Sigmoid colon (tissue), 4 donors: ENCODE data around the gene MARF1.

Source experiments
- POLR2A ChIP-seq, 2 donors: fragments of 450-650 bp; IDR thresholded peaks; one replicate each; pipeline ENCODE4 v1.6.1; 2016; ENCODE audit warnings: antibody characterized with exemption in 2 of 2, mild to moderate bottlenecking in 2 of 2, moderate library complexity in 2 of 2
- POLR2AphosphoS5 ChIP-seq, 4 donors: sonication (generic); formaldehyde crosslinking; IDR thresholded peaks; one replicate each; pipeline ENCODE4 v1.6.1; 2017; ENCODE audit warnings: antibody characterized with exemption in 4 of 4
- TF ChIP-seq, protein P1 (sequence below), 4 experiments: fragments of 450-650 bp in 3 of 4; fragments of 200-600 bp in 1 of 4; IDR thresholded peaks; one replicate each; pipeline ENCODE4 v1.5.1; 2016 to 2019; ENCODE audit warnings: antibody characterized with exemption in 4 of 4, mild to moderate bottlenecking in 3 of 4, moderate library complexity in 2 of 4

DNA sequence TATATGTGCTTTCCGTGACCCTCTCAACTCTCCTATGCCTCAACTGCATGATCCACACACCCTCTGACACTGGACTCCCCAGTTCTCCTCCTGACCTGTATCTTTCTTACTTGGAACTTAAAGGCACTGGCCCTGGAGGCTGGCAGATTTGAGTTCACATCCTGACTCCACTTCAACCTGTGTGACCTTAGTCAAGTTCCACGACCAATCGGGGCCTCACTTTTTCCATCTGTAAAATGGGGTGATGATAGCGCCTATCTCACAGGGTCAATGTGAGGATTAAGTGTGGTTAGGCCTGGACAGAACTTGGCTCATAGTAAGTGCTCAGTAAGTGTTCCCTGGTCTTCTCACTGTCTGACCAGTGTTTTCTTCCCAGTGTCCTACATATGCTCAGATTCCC, 25.1 kb downstream of the MARF1 start:
- TF ChIP-seq, protein P1, sequence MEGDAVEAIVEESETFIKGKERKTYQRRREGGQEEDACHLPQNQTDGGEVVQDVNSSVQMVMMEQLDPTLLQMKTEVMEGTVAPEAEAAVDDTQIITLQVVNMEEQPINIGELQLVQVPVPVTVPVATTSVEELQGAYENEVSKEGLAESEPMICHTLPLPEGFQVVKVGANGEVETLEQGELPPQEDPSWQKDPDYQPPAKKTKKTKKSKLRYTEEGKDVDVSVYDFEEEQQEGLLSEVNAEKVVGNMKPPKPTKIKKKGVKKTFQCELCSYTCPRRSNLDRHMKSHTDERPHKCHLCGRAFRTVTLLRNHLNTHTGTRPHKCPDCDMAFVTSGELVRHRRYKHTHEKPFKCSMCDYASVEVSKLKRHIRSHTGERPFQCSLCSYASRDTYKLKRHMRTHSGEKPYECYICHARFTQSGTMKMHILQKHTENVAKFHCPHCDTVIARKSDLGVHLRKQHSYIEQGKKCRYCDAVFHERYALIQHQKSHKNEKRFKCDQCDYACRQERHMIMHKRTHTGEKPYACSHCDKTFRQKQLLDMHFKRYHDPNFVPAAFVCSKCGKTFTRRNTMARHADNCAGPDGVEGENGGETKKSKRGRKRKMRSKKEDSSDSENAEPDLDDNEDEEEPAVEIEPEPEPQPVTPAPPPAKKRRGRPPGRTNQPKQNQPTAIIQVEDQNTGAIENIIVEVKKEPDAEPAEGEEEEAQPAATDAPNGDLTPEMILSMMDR (IDR thresholded peaks at IDR 0.05): no peak
- TF ChIP-seq POLR2A (IDR thresholded peaks at IDR 0.05) (no peak), POLR2AphosphoS5 (IDR thresholded peaks at IDR 0.05) (no peak)
